Neuronal stem cell (in vitro differentiated cells): Measurements from ENCODE around the gene CD86.

Experiments used
- DNase-seq: peaks from one replicate; pipeline ENCODE4 v3.0.0-alpha.2; 2013; ENCODE audit warnings: low spot score
- H2AFZ ChIP-seq: one replicate; pipeline ENCODE4 v1.6.1; 2013; ENCODE audit warnings: mild to moderate bottlenecking, low read length, inconsistent platforms
- H2AK5ac ChIP-seq: 2 replicates; pipeline ENCODE4 v1.6.1; 2013; ENCODE audit warnings: low read depth, mild to moderate bottlenecking, inconsistent platforms, low read length, moderate library complexity, mixed read lengths
- H2BK120ac ChIP-seq: 2 replicates; pipeline ENCODE4 v1.6.1; 2013; ENCODE audit warnings: low read depth, mild to moderate bottlenecking, inconsistent platforms, low read length, moderate library complexity, mixed read lengths
- H2BK12ac ChIP-seq: one replicate; pipeline ENCODE4 v1.6.1; 2013; ENCODE audit warnings: low read length, inconsistent platforms
- H2BK15ac ChIP-seq: 2 replicates; pipeline ENCODE4 v1.6.1; 2013; ENCODE audit warnings: mild to moderate bottlenecking, low read length, inconsistent platforms, mixed read lengths
- H2BK5ac ChIP-seq: one replicate; pipeline ENCODE4 v1.6.1; 2013; ENCODE audit warnings: inconsistent platforms, mild to moderate bottlenecking, low read length, moderate library complexity
- H3K14ac ChIP-seq: one replicate; pipeline ENCODE4 v1.6.1; 2013; ENCODE audit warnings: low read length, inconsistent platforms
- H3K18ac ChIP-seq: 2 replicates; pipeline ENCODE4 v1.6.1; 2013; ENCODE audit warnings: low read length, inconsistent platforms
- H3K23ac ChIP-seq: 2 replicates; pipeline ENCODE4 v1.6.1; 2013; ENCODE audit warnings: low read depth, mild to moderate bottlenecking, mixed read lengths, low read length, inconsistent platforms; ENCODE audit not compliant: poor library complexity
- H3K27ac ChIP-seq: replicated peaks from 3 replicates; pipeline ENCODE4 v1.5.1; 2013; ENCODE audit warnings: low read length, inconsistent platforms
- H3K27me3 ChIP-seq, 3 experiments: 2 replicates each; pipeline ENCODE4 v1.6.1; 2013; ENCODE audit warnings: low read length in 3 of 3, mild to moderate bottlenecking in 2 of 3, inconsistent platforms in 1 of 3, low read depth in 1 of 3, mixed read lengths in 1 of 3, moderate library complexity in 1 of 3; ENCODE audit not compliant: control insufficient read depth in 3 of 3, insufficient read depth in 3 of 3
- H3K36me3 ChIP-seq, 2 donors: replicated peaks in 1 of 2; 2 replicates each; pipeline ENCODE4 v1.6.1; 2013; ENCODE audit warnings: low read length in 2 of 2; ENCODE audit not compliant: control insufficient read depth in 2 of 2, insufficient read depth in 2 of 2
- H3K4ac ChIP-seq: 2 replicates; pipeline ENCODE4 v1.6.1; 2013; ENCODE audit warnings: inconsistent platforms, mild to moderate bottlenecking, low read length, moderate library complexity
- H3K4me1 ChIP-seq, 2 donors: 1 replicate in 1 of 2; 2 replicates in 1 of 2; pipeline ENCODE4 v1.6.1; 2013; ENCODE audit warnings: low read length in 2 of 2, low read depth in 1 of 2; ENCODE audit not compliant: control insufficient read depth in 2 of 2, insufficient read depth in 1 of 2
- H3K4me2 ChIP-seq: one replicate; pipeline ENCODE4 v1.6.1; 2013; ENCODE audit warnings: mild to moderate bottlenecking, low read length, inconsistent platforms; ENCODE audit not compliant: insufficient read depth, poor library complexity, severe bottlenecking
- H3K4me3 ChIP-seq, 2 donors: 2 replicates each; pipeline ENCODE4 v1.5.1; 2013; ENCODE audit warnings: low read length in 2 of 2, mild to moderate bottlenecking in 2 of 2, inconsistent platforms in 1 of 2, moderate library complexity in 1 of 2
- H3K79me1 ChIP-seq: one replicate; pipeline ENCODE4 v1.6.1; 2013; ENCODE audit warnings: low read depth, mild to moderate bottlenecking, inconsistent platforms, low read length, moderate library complexity
- H3K9ac ChIP-seq: one replicate; pipeline ENCODE4 v1.6.1; 2013; ENCODE audit warnings: mild to moderate bottlenecking, low read depth, low read length, inconsistent platforms; ENCODE audit not compliant: poor library complexity
- H3K9me3 ChIP-seq, 2 donors: replicated peaks in 1 of 2; 2 replicates each; pipeline versions ENCODE3 to v1.6.1; 2013; ENCODE audit warnings: low read length in 2 of 2, mild to moderate bottlenecking in 2 of 2, inconsistent platforms in 1 of 2, low read depth in 1 of 2, mixed read lengths in 1 of 2, moderate library complexity in 1 of 2; ENCODE audit not compliant: control insufficient read depth in 2 of 2, insufficient read depth in 1 of 2
- H4K8ac ChIP-seq: one replicate; pipeline ENCODE4 v1.6.1; 2013; ENCODE audit warnings: low read depth, mild to moderate bottlenecking, inconsistent platforms, low read length, moderate library complexity
- H4K91ac ChIP-seq: one replicate; pipeline ENCODE4 v1.6.1; 2013; ENCODE audit warnings: low read length, low read depth, mild to moderate bottlenecking, inconsistent platforms; ENCODE audit not compliant: poor library complexity
- WGBS, 2 donors: extraction: QIAGEN DNeasy Blood & Tissue Kit; methylation state at CpG; one replicate each; pipeline ENCODE4 v1.1.7; 2013; ENCODE audit warnings: missing lambda C conversion rate in 2 of 2, mixed read lengths in 1 of 2; ENCODE audit not compliant: insufficient read length in 2 of 2, insufficient replicate concordance in 1 of 2; ENCODE audit errors: extremely low coverage in 2 of 2; 5-methylcytosine and 5-hydroxymethylcytosine counted together

The CD86 gene

GRCh38 chr3:122019493-122019892 is 35.7 kb upstream of the CD86 start:
- Histone ChIP-seq H3K18ac (no peak overlapping the region), H2BK12ac (no peak overlapping the region), H3K27ac (no peak overlapping the region), H3K9me3 (no peaks in the 10 kb centered on the region), H3K27me3 (peaks cover 0 to 17% (median 15%) of the 10 kb centered on the region in 3 experiments), H4K91ac (no peak overlapping the region), H2BK15ac (no peak overlapping the region), H4K8ac (no peak overlapping the region), H3K14ac (no peak overlapping the region), H3K4me1 (peaks cover 0 to 1% of the 10 kb centered on the region in 2 donors), H2AFZ (no peak overlapping the region), H2BK120ac (no peak overlapping the region), H3K79me1 (no peaks in the 10 kb centered on the region), H3K4me3 (no peak overlapping the region), H2AK5ac (no peak overlapping the region), H3K4me2 (no peak overlapping the region), H3K23ac (no peak overlapping the region), H3K9ac (no peak overlapping the region), H2BK5ac (no peak overlapping the region), H3K36me3 (no peaks in the 10 kb centered on the region), H3K4ac (no peak overlapping the region)
- DNase-seq = no peak

DNA sequence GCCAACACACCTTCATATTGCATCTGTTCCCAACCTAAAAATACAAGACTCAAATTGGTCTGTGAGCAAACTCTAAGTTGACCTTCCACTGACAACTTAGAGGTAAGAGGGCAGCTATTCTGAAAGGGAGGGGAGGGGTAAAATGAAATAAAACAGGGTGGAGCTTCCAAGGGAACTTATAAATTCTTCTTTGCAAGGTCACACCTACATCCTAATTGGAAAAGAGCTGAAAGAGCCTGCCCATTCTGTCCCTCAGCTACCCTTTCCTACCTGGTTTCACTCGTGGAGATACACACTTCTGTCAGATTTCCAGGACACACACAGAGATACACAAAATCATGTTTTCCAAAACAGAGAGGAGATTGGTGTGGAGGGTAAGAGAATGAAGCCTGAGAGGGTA is 34.1 kb upstream of the CD86 start:
- Histone ChIP-seq H4K8ac (no peak overlapping the region), H3K79me1 (no peaks in the 10 kb centered on the region), H3K4me1 (peaks cover 0 to 1% of the 10 kb centered on the region in 2 donors), H2BK15ac (no peak overlapping the region), H3K27ac (no peak overlapping the region), H3K4me3 (no peak overlapping the region), H3K4ac (no peak overlapping the region), H2BK12ac (no peak overlapping the region), H3K4me2 (no peak overlapping the region), H4K91ac (no peak overlapping the region), H3K36me3 (no peaks in the 10 kb centered on the region), H3K27me3 (peaks cover 0 to 17% (median 15%) of the 10 kb centered on the region in 3 experiments), H2AFZ (no peak overlapping the region), H3K14ac (no peak overlapping the region), H2AK5ac (no peak overlapping the region), H3K9ac (no peak overlapping the region), H2BK5ac (no peak overlapping the region), H3K9me3 (no peaks in the 10 kb centered on the region), H3K18ac (no peak overlapping the region), H2BK120ac (no peak overlapping the region), H3K23ac (no peak overlapping the region)
- no CpG with 5 or more reads among the region's 1 CpG for WGBS, 2 donors
- no peak for DNase-seq

- no peak for DNase-seq
- H2BK5ac ChIP-seq = no peak within 1 kb of the TSS
These were observed 33.3 kb upstream of the CD86 start, which contains the start of gene ILDR1 for GRCh38 chr3:122021811-122022401. TSS of gene ILDR1 (minus strand) at chr3:122022247. CDS start at chr3:122022077, 170 bp downstream.

DNA sequence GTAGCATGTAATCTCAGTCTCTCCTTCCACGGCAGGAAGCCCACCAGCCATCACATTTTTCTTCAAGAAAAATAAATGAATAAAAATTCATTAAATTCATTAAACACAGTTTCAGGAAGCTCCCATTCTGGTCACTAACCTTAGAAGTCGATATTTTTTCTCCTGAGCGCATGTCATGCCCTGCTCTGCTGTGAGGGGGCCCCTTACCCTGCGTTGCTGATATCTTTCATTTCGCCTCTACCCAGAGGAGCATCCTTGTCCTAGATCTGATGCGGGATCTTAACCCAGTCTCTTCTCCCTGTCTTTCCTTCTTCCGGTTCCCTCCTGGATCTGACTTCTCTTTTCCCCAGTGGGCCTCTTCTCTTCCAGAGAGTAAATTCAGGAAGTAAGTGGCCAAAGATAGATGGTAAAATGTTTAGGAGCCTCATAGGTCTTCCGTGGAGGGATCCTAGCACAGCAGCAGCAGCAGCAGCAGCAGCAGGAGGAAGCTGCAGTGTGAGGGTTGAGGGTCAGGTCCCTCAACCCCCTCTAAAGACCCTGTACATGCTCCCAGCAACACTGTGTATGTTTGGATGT is 31.7 kb upstream of the CD86 start:
- Histone ChIP-seq H3K27ac (no peak overlapping the region), H2AFZ (peak overlapping the region; percentile 65), H4K91ac (no peak overlapping the region), H3K9me3 (no peaks in the 10 kb centered on the region), H2BK15ac (no peak overlapping the region), H4K8ac (no peak overlapping the region), H2AK5ac (no peak overlapping the region), H2BK120ac (no peak overlapping the region), H3K79me1 (no peaks in the 10 kb centered on the region), H3K4me3 (no peak overlapping the region), H3K18ac (no peak overlapping the region), H3K14ac (no peak overlapping the region), H3K4me1 (peaks cover 0 to 1% of the 10 kb centered on the region in 2 donors), H3K4me2 (no peak overlapping the region), H3K27me3 (peaks cover 0 to 17% (median 15%) of the 10 kb centered on the region in 3 experiments), H2BK12ac (no peak overlapping the region), H3K9ac (no peak overlapping the region), H3K23ac (no peak overlapping the region), H3K4ac (no peak overlapping the region), H2BK5ac (no peak overlapping the region), H3K36me3 (no peaks in the 10 kb centered on the region)
- no peak for DNase-seq
- no CpG with 5 or more reads among the region's 8 CpGs for WGBS, 2 donors

More at GRCh38 chr3:122021811-122022401, 33.3 kb upstream of the CD86 start, which contains the start of gene ILDR1:
- Histone ChIP-seq H3K79me1 (no peaks in the 10 kb centered on the region), H4K91ac (no peak within 1 kb of the TSS), H3K9ac (no peak within 1 kb of the TSS), H2BK12ac (no peak within 1 kb of the TSS), H4K8ac (peak within 1 kb of the TSS; percentile 82), H3K27me3 (peaks cover 0 to 17% (median 15%) of the 10 kb centered on the region in 3 experiments), H3K14ac (no peak within 1 kb of the TSS), H3K27ac (no peak within 1 kb of the TSS), H3K36me3 (no peaks in the 10 kb centered on the region), H3K4me3 (peak within 1 kb of the TSS in 1 of 2 donors; percentile 85), H3K23ac (peak within 1 kb of the TSS; percentile 80), H3K4me1 (peaks cover 0 to 1% of the 10 kb centered on the region in 2 donors), H3K4me2 (peak within 1 kb of the TSS; percentile 94), H2BK120ac (no peak within 1 kb of the TSS), H3K9me3 (no peaks in the 10 kb centered on the region), H2AK5ac (no peak within 1 kb of the TSS), H2AFZ (peak within 1 kb of the TSS; percentile 43), H2BK15ac (no peak within 1 kb of the TSS), H3K4ac (no peak within 1 kb of the TSS), H3K18ac (peak within 1 kb of the TSS; percentile 91)
- WGBS, 2 donors = no CpG with 5 or more reads among the region's 43 CpGs
